ENCODE results near the gene DEFB129.
A peak's percentile ranks its signal among the peaks of the same experiment; 100 is the strongest.
"Not testable (repeated sequence)": the region's sequence is repeated elsewhere in the genome, so short reads cannot be mapped to it uniquely, and the experiment has no call there.

DEFB129 gene

GRCh38 chr20:226958-227357, at the start of gene DEFB129:
TSS of gene DEFB129 (plus strand) at chr20:227258. CDS start at chr20:227289, 31 bp downstream.
- DNase-seq: no peak

- no peak for DNase-seq
Measured at GRCh38 chr20:184288-184687, 42.8 kb upstream of the DEFB129 start.

- DNase-seq: no peak
Measured at GRCh38 chr20:187733-188132, 39.3 kb upstream of the DEFB129 start.

- no peak for DNase-seq
Measured at GRCh38 chr20:189611-190010, 37.4 kb upstream of the DEFB129 start, which contains the start of gene DEFB128. TSS of gene DEFB128 (minus strand) at chr20:189711. CDS start at chr20:189623, 88 bp downstream.

GRCh38 chr20:198225-198624, 28.8 kb upstream of the DEFB129 start:
- no peak for DNase-seq

- peak; percentile 4 for DNase-seq
Measured at GRCh38 chr20:199996-200395, 27.1 kb upstream of the DEFB129 start.

GRCh38 chr20:203630-204029, 23.4 kb upstream of the DEFB129 start:
- DNase-seq: not testable (repeated sequence)

- peak; percentile 80 for DNase-seq
Measured at GRCh38 chr20:208942-209566, 18.0 kb upstream of the DEFB129 start.

- DNase-seq: no peak
Measured at GRCh38 chr20:210809-211502, 16.1 kb upstream of the DEFB129 start.

- DNase-seq: no peak
Measured at GRCh38 chr20:214383-214782, 12.7 kb upstream of the DEFB129 start.

- DNase-seq: no peak
Measured at GRCh38 chr20:215796-216195, 11.3 kb upstream of the DEFB129 start.

- DNase-seq: no peak
Measured at GRCh38 chr20:217266-217665, 9.8 kb upstream of the DEFB129 start.

GRCh38 chr20:219290-220115, 7.6 kb upstream of the DEFB129 start:
- DNase-seq: peak; percentile 56

GRCh38 chr20:221258-221830, 5.7 kb upstream of the DEFB129 start:
- no peak for DNase-seq

GRCh38 chr20:225879-226278, 1.2 kb upstream of the DEFB129 start:
- not testable (repeated sequence) for DNase-seq

- peak; percentile 73 for DNase-seq
Measured at GRCh38 chr20:227439-228105, 514 bp downstream of the DEFB129 start.

GRCh38 chr20:235891-236290, 8.8 kb downstream of the DEFB129 start:
- DNase-seq: peak; percentile 34

- DNase-seq: peak; percentile 75
Measured at GRCh38 chr20:237489-237888, 10.4 kb downstream of the DEFB129 start.

- peak; percentile 60 for DNase-seq
Measured at GRCh38 chr20:237929-238328, 10.9 kb downstream of the DEFB129 start.

GRCh38 chr20:242905-243304, 15.8 kb downstream of the DEFB129 start:
- DNase-seq: no peak

- peak; percentile 29 for DNase-seq
Measured at GRCh38 chr20:251354-251753, 24.3 kb downstream of the DEFB129 start.

GRCh38 chr20:252801-253200, 25.7 kb downstream of the DEFB129 start:
- DNase-seq: no peak

GRCh38 chr20:253447-253846, 26.4 kb downstream of the DEFB129 start:
- not testable (repeated sequence) for DNase-seq
